ENCODE results near the gene SLC30A5. TPM values are rescaled to one million over a fixed set of nuclear protein-coding genes. Genes with fewer than 3 reads are reported as not detected.

Gene SLC30A5
- total and polyA plus RNA-seq, 2 of the 13 experiments (the other 11 are each of a cell fraction or from before 2014, with no cell fraction given): 46.0 to 53.6 TPM

DNA sequence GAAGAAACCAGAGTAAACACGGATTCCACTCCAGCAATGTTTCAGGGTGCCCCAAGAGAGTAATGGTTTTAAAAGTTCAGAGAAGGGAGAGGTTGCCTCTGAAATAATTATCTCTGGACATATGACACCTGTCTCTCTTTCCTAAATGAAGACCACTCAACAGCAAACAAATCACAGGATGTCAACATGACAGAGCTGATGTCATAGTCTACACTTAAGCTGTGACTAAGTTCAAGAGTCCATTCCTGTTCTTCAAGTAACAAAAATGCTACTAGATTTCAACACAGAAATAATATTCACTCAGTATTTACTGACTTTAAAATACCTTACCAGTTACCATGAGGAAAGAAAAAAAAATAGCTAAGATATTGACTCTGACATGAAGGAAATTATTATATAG is 44.7 kb upstream of the SLC30A5 start:
- Histone ChIP-seq H3K4me3 (replicated peaks in 1 of 3; ENCODE audit: insufficient read depth in 1 of 3, low read depth in 2 of 3, low read length in 3 of 3) (no peak overlapping the region), H3K27ac (ENCODE audit: extremely low read length, insufficient read depth, low read length) (no peak overlapping the region), H3K4me1 (ENCODE audit: insufficient read depth, low read length) (peaks cover 31% of the 10 kb centered on the region), H3K79me2 (ENCODE audit: insufficient read depth, low read length) (no peaks in the 10 kb centered on the region), H4K20me1 (ENCODE audit: insufficient read depth, low read length) (no peaks in the 10 kb centered on the region), H3K9me3 (ENCODE audit: low read length) (no peaks in the 10 kb centered on the region), H3K27me3 (ENCODE audit: control insufficient read depth in 1 of 2, insufficient read depth in 2 of 2, low read length in 2 of 2) (no peaks in the 10 kb centered on the region), H3K4me2 (ENCODE audit: low read depth, low read length) (no peak overlapping the region), H3K9ac (ENCODE audit: insufficient read depth, low read depth, low read length) (no peak overlapping the region), H2AFZ (ENCODE audit: low read length) (no peak overlapping the region), H3K36me3 (replicated peaks in 1 of 2; ENCODE audit: control insufficient read depth in 1 of 2, insufficient read depth in 2 of 2, low read length in 2 of 2) (no peaks in the 10 kb centered on the region)
- no peak for FAIRE-seq
- intact Hi-C loops (cut with micrococcal nuclease; ENCODE audit: unreplicated experiment): no loop called here
- BruUV-seq (replicated peaks): no TSS peak
- no peak for ATAC-seq
- 0% methylated on average over 1 of the region's 1 CpG for WGBS (ENCODE audit: low lambda C conversion rate)
- ChIA-PET POLR2A (interaction anchor here (0.6 to 2.6 kb wide), 3 partner anchors 15 to 45 kb away, joined by 3 to 16 read pairs (median 3); partner anchors contain the start of gene SLC30A5), CTCF (ENCODE audit: low intra/inter-chr PET ratio, low total read pairs) (no interaction called here)
- in situ Hi-C loops (cut with HindIII; ENCODE audit: extremely low pct_ligation_motif_present, low pct_unique_long_range_greater_than_20kb): no loop called here
- peak; percentile 44 for DNase-seq (ENCODE audit: low spot score)
- TF ChIP-seq SCMH1 (CRISPR knock-in tag; IDR thresholded peaks at IDR 0.05; ENCODE audit: borderline replicate concordance) (no peak), REPIN1 (CRISPR knock-in tag; IDR thresholded peaks at IDR 0.05; ENCODE audit: borderline replicate concordance, low read depth) (no peak), SATB2 (CRISPR knock-in tag; IDR thresholded peaks at IDR 0.05) (no peak), ATF1 (CRISPR knock-in tag; IDR thresholded peaks at IDR 0.05) (0 out of 2 replicates have a peak, but pooled peaks have one; percentile 16), ZNF44 (CRISPR knock-in tag; IDR thresholded peaks at IDR 0.05) (no peak), SRSF9 (IDR thresholded peaks at IDR 0.05; ENCODE audit: borderline replicate concordance, insufficient read depth, low read depth, low read length, poor library complexity, severe bottlenecking) (no peak), ZNF33A (CRISPR knock-in tag; IDR thresholded peaks at IDR 0.05; ENCODE audit: borderline replicate concordance) (no peak), EP300 (IDR thresholded peaks at IDR 0.05; ENCODE audit: low read depth in 2 of 2, low read length in 2 of 2) (peak in 1 of 2 experiments; percentile 23; a peak in 1 of 4 replicates), EP300 (CRISPR knock-in tag; IDR thresholded peaks at IDR 0.05; ENCODE audit: borderline replicate concordance) (no peak), ZBTB21 (CRISPR knock-in tag; IDR thresholded peaks at IDR 0.05) (peak; percentile 87), CC2D1A (CRISPR knock-in tag; IDR thresholded peaks at IDR 0.05) (no peak), KLF13 (CRISPR knock-in tag; IDR thresholded peaks at IDR 0.05) (no peak), CREB1 (IDR thresholded peaks at IDR 0.05) (peak; percentile 52), CREB1 (CRISPR knock-in tag; IDR thresholded peaks at IDR 0.05) (peak; percentile 49), NFKBIZ (CRISPR knock-in tag; IDR thresholded peaks at IDR 0.05) (no peak), GATAD2A (CRISPR knock-in tag; IDR thresholded peaks at IDR 0.05) (peak; percentile 57), ZFY (CRISPR knock-in tag; IDR thresholded peaks at IDR 0.05) (no peak), FOXA3 (CRISPR knock-in tag; IDR thresholded peaks at IDR 0.05) (peak; percentile 58; the same call in 1 of the 2 replicates), MAZ (IDR thresholded peaks at IDR 0.05; ENCODE audit: borderline replicate concordance, low read depth, low read length) (no peak), MAZ (CRISPR knock-in tag; IDR thresholded peaks at IDR 0.05; ENCODE audit: low read depth) (no peak)
- TF ChIP-seq, protein P1, sequence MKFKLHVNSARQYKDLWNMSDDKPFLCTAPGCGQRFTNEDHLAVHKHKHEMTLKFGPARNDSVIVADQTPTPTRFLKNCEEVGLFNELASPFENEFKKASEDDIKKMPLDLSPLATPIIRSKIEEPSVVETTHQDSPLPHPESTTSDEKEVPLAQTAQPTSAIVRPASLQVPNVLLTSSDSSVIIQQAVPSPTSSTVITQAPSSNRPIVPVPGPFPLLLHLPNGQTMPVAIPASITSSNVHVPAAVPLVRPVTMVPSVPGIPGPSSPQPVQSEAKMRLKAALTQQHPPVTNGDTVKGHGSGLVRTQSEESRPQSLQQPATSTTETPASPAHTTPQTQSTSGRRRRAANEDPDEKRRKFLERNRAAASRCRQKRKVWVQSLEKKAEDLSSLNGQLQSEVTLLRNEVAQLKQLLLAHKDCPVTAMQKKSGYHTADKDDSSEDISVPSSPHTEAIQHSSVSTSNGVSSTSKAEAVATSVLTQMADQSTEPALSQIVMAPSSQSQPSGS (CRISPR knock-in tag; IDR thresholded peaks at IDR 0.05): peak; percentile 31; the same call in 1 of the 2 replicates
- TF ChIP-seq, protein P2, sequence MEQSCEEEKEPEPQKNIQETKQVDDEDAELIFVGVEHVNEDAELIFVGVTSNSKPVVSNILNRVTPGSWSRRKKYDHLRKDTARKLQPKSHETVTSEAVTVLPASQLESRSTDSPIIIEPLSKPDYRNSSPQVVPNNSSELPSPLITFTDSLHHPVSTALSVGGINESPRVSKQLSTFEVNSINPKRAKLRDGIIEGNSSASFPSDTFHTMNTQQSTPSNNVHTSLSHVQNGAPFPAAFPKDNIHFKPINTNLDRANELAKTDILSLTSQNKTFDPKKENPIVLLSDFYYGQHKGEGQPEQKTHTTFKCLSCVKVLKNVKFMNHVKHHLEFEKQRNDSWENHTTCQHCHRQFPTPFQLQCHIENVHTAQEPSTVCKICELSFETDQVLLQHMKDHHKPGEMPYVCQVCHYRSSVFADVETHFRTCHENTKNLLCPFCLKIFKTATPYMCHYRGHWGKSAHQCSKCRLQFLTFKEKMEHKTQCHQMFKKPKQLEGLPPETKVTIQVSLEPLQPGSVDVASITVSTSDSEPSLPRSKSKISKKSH (CRISPR knock-in tag; IDR thresholded peaks at IDR 0.05; ENCODE audit: borderline replicate concordance): no peak
- TF ChIP-seq, protein P3, sequence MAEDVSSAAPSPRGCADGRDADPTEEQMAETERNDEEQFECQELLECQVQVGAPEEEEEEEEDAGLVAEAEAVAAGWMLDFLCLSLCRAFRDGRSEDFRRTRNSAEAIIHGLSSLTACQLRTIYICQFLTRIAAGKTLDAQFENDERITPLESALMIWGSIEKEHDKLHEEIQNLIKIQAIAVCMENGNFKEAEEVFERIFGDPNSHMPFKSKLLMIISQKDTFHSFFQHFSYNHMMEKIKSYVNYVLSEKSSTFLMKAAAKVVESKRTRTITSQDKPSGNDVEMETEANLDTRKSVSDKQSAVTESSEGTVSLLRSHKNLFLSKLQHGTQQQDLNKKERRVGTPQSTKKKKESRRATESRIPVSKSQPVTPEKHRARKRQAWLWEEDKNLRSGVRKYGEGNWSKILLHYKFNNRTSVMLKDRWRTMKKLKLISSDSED (CRISPR knock-in tag; IDR thresholded peaks at IDR 0.05): no peak
